ENCODE data around the gene PGM2. TPM values are rescaled to one million over a fixed set of nuclear protein-coding genes. Genes with fewer than 3 reads are reported as not detected.
"Not testable (repeated sequence)": the region's sequence is repeated elsewhere in the genome, so short reads cannot be mapped to it uniquely, and the experiment has no call there.

Gene PGM2
- total RNA-seq, 1 experiment from 2014 or later = 33.0 TPM

DNA sequence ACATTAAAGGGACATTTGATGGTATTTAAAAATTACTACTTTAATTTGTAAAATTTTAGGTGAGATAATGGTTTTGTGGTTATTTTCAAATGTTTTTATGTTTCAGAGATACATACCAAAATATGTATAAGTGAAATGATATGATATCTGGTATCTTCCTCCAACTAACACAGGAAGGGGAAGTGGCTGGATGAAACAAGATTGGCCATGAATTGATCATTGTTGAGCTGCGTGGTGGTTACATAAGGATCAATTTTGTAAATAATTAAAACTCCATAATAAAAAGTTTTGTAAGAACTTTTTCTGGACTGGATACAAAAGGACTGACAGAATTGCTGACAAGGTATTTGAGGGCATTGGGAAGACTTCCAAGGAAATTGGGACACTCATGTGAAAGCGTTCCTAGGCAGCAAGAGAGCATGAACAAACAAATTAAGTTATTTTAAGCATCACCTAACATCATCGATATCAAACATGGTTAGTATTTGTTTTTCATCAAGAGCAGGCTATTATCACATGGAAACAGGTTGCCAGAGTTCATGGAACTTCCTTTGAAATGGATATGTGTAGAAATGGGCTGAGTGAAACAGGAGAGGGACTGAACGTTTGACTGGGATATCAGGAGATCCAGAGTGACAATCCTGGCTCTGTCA lies 4.4 kb upstream of the PGM2 start:
- no TSS peak for BruUV-seq (replicated peaks)
- intact Hi-C loops (cut with micrococcal nuclease; ENCODE audit: unreplicated experiment) = no loop called here
- TF ChIP-seq CTCF (IDR thresholded peaks at IDR 0.05; ENCODE audit: unreplicated experiment) = no peak
- no peaks in the 10 kb centered on the region for H3K27me3 Mint-ChIP-seq (ENCODE audit: unreplicated experiment)
- peaks cover 21% of the 10 kb centered on the region for H3K36me3 Mint-ChIP-seq (ENCODE audit: insufficient read depth, unreplicated experiment)
- no peaks in the 10 kb centered on the region for H3K4me1 Mint-ChIP-seq (ENCODE audit: low read depth, unreplicated experiment)
- CTCF ChIA-PET = interaction anchor here (0.7 kb wide), 1 partner anchor 174 kb away, joined by 4 read pairs; no protein-coding TSS in a partner anchor
- H3K27ac Mint-ChIP-seq (ENCODE audit: unreplicated experiment) = no peak overlapping the region
- no peaks in the 10 kb centered on the region for H3K9me3 Mint-ChIP-seq (ENCODE audit: low read depth, unreplicated experiment)
- H3K4me3 Mint-ChIP-seq (ENCODE audit: low read depth, unreplicated experiment) = no peak overlapping the region
- DNase-seq = no peak

DNA sequence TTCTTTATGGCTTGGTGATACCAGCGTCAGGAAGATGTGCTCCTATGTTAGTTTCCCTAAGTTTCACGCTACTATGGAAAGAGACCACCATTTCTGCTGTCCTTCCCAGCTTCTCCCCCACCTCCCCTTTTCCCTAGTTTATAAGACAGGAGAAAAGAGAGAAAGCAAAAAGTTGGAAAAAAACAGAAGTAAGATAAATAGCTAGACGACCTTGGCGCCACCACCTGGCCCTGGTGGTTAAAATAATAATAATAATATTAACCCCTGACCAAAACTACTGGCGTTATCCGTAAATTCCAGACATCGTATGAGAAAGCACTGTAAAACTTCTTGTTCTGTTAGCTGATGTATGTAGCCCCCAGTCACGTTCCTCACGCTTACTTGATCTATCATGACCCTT lies 985 bp upstream of the PGM2 start:
- Mint-ChIP-seq H3K27ac (ENCODE audit: unreplicated experiment) (peak overlapping the region; percentile 91), H3K36me3 (ENCODE audit: insufficient read depth, unreplicated experiment) (peaks cover 30% of the 10 kb centered on the region), H3K4me1 (ENCODE audit: low read depth, unreplicated experiment) (peaks cover 17% of the 10 kb centered on the region), H3K4me3 (ENCODE audit: low read depth, unreplicated experiment) (peak overlapping the region; percentile 92)
- not testable (repeated sequence) for BruUV-seq (replicated peaks); H3K9me3 Mint-ChIP-seq (ENCODE audit: low read depth, unreplicated experiment); DNase-seq; H3K27me3 Mint-ChIP-seq (ENCODE audit: unreplicated experiment)
- intact Hi-C loops (cut with micrococcal nuclease; ENCODE audit: unreplicated experiment) = loop anchor here (1.0 kb wide), 1 partner anchor 22 kb away; no protein-coding TSS in a partner anchor
- CTCF ChIA-PET = interaction anchor here (1.7 kb wide), 1 partner anchor 19 kb away, joined by 6 read pairs; no protein-coding TSS in a partner anchor

GRCh38 chr4:37825968-37826294 lies 555 bp upstream of the PGM2 start:
- CTCF ChIA-PET = interaction anchor here (1.7 kb wide), 1 partner anchor 19 kb away, joined by 6 read pairs; no protein-coding TSS in a partner anchor
- Mint-ChIP-seq H3K27ac (ENCODE audit: unreplicated experiment) (peak overlapping the region; percentile 91), H3K9me3 (ENCODE audit: low read depth, unreplicated experiment) (no peaks in the 10 kb centered on the region), H3K36me3 (ENCODE audit: insufficient read depth, unreplicated experiment) (peaks cover 32% of the 10 kb centered on the region), H3K4me3 (ENCODE audit: low read depth, unreplicated experiment) (peak overlapping the region; percentile 92), H3K4me1 (ENCODE audit: low read depth, unreplicated experiment) (peaks cover 17% of the 10 kb centered on the region), H3K27me3 (ENCODE audit: unreplicated experiment) (no peaks in the 10 kb centered on the region)
- DNase-seq = no peak
- TSS peak; percentile 93 for BruUV-seq (replicated peaks)
- intact Hi-C loops (cut with micrococcal nuclease; ENCODE audit: unreplicated experiment) = loop anchor here (1.0 kb wide), 1 partner anchor 23 kb away; no protein-coding TSS in a partner anchor
- TF ChIP-seq CTCF (IDR thresholded peaks at IDR 0.05; ENCODE audit: unreplicated experiment) = no peak

- DNase-seq = peak; percentile 26
- Mint-ChIP-seq H3K4me1 (ENCODE audit: low read depth, unreplicated experiment) (peaks cover 17% of the 10 kb centered on the region), H3K36me3 (ENCODE audit: insufficient read depth, unreplicated experiment) (peaks cover 35% of the 10 kb centered on the region), H3K9me3 (ENCODE audit: low read depth, unreplicated experiment) (no peaks in the 10 kb centered on the region), H3K4me3 (ENCODE audit: low read depth, unreplicated experiment) (peak overlapping the region; percentile 92), H3K27me3 (ENCODE audit: unreplicated experiment) (no peaks in the 10 kb centered on the region), H3K27ac (ENCODE audit: unreplicated experiment) (peak overlapping the region; percentile 89)
- intact Hi-C loops (cut with micrococcal nuclease; ENCODE audit: unreplicated experiment) = no loop called here
- CTCF ChIA-PET = interaction anchor here (0.6 kb wide), 1 partner anchor 64 kb away, joined by 3 read pairs; no protein-coding TSS in a partner anchor
- no peak for TF ChIP-seq CTCF (IDR thresholded peaks at IDR 0.05; ENCODE audit: unreplicated experiment)
- no TSS peak for BruUV-seq (replicated peaks)
These were observed 672 bp downstream of the PGM2 start for GRCh38 chr4:37827030-37827685.
